ENCODE data around the gene SLC30A9. TPM values are rescaled to one million over a fixed set of nuclear protein-coding genes. Genes with fewer than 3 reads are reported as not detected.
A peak's percentile ranks its signal among the peaks of the same experiment; 100 is the strongest.

SLC30A9 gene
- total and polyA plus RNA-seq, 7 donors, result 10.9 to 38.8 (median 32.6) TPM

GRCh38 chr4:42008011-42008786, 17.9 kb downstream of the SLC30A9 start:
- peaks cover 3 to 31% of the 10 kb centered on the region in 2 donors for H3K36me3 ChIP-seq (ENCODE audit: insufficient read depth in 1 of 2, low read depth in 1 of 2)
- TF ChIP-seq CTCF (IDR thresholded peaks at IDR 0.05), result no peak
- no peaks in the 10 kb centered on the region for H3K4me1 ChIP-seq
- ATAC-seq, result peak in 1 of 4 donors; percentile 44
- intact Hi-C loops (cut with DNase I), result no loop called here
- no peaks in the 10 kb centered on the region for H3K27me3 ChIP-seq (ENCODE audit: insufficient read depth in 3 of 3, low read length in 2 of 3)
- WGBS, 3 donors, result 52 to 65% (median 63%) methylated on average over 3 of the region's 3 CpGs
- no peak overlapping the region for H3K27ac ChIP-seq
- no peak overlapping the region for H3K4me3 ChIP-seq
- H3K9me3 ChIP-seq, result no peaks in the 10 kb centered on the region
- DNase-seq, result no peak

DNA sequence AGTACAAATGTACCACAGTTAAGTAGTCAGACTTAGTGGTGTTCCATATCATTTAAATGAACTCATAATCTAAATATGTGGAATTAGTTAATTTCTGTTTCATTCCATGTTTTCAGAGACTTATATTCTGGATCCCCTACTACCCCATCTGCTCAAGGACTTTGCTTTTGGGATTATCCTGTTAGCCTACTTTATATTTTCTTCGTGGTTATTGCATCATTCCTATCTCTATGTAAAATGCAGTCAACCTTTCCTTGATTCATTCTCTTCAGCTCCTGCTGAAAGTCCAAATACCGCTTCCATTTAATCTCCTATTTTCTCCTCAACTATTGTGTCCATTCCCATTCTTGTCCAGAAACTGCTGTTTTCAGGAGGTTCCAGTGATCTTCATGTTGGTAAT, 25.1 kb downstream of the SLC30A9 start:
- H3K9me3 ChIP-seq, result no peaks in the 10 kb centered on the region
- ATAC-seq, result no peak
- no peak overlapping the region for H3K27ac ChIP-seq
- H3K36me3 ChIP-seq (ENCODE audit: insufficient read depth in 1 of 2, low read depth in 1 of 2), result peaks cover 0 to 12% of the 10 kb centered on the region in 2 donors
- H3K27me3 ChIP-seq (ENCODE audit: insufficient read depth in 3 of 3, low read length in 2 of 3), result no peaks in the 10 kb centered on the region
- WGBS, 3 donors, result 79 to 90% (median 88%) methylated on average over 2 of the region's 2 CpGs
- intact Hi-C loops (cut with DNase I), result no loop called here
- TF ChIP-seq CTCF (IDR thresholded peaks at IDR 0.05), result no peak
- H3K4me3 ChIP-seq, result no peak overlapping the region
- no peak for DNase-seq
- peaks cover 3% of the 10 kb centered on the region for H3K4me1 ChIP-seq

DNA sequence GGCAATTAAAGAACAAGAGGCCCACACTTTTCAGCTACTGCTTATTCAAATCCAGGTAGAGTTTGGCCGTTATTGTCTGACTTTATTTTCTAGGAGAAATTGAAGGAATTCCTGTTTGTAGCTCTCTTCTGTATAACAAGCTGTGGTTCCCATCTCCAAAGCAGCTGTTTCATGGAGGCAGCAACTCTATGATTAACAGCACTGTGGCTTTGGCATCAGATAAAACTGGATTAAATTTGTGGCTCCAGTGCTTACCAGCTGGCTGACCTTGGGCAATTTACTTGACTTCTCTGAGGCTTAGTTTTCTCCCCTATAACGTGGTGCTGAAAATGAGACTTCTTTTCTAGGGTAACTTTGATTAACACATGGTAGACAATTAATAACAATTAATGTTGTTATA, 28.1 kb downstream of the SLC30A9 start:
- Histone ChIP-seq H3K27me3 (ENCODE audit: insufficient read depth in 3 of 3, low read length in 2 of 3) (no peaks in the 10 kb centered on the region), H3K9me3 (no peaks in the 10 kb centered on the region), H3K4me1 (peaks cover 3% of the 10 kb centered on the region), H3K4me3 (no peak overlapping the region), H3K27ac (no peak overlapping the region), H3K36me3 (ENCODE audit: insufficient read depth in 1 of 2, low read depth in 1 of 2) (peaks cover 0 to 30% of the 10 kb centered on the region in 2 donors)
- DNase-seq (no peak), ATAC-seq (peak in 3 of 4 donors; percentile 54 to 63 (median 56))
- 34 to 49% (median 36%) methylated on average over 2 of the region's 2 CpGs for WGBS, 3 donors
- intact Hi-C loops (cut with DNase I), result no loop called here
- TF ChIP-seq CTCF (IDR thresholded peaks at IDR 0.05), result no peak

- Histone ChIP-seq H3K27me3 (ENCODE audit: insufficient read depth in 3 of 3, low read length in 2 of 3) (no peaks in the 10 kb centered on the region), H3K36me3 (ENCODE audit: insufficient read depth in 1 of 2, low read depth in 1 of 2) (peaks cover 0 to 44% of the 10 kb centered on the region in 2 donors), H3K4me1 (no peaks in the 10 kb centered on the region), H3K4me3 (no peak overlapping the region), H3K9me3 (no peaks in the 10 kb centered on the region), H3K27ac (no peak overlapping the region)
- 37 to 69% (median 55%) methylated on average over 1 of the region's 1 CpG for WGBS, 3 donors
- no peak for ATAC-seq
- no peak for TF ChIP-seq CTCF (IDR thresholded peaks at IDR 0.05)
- intact Hi-C loops (cut with DNase I), result no loop called here
- DNase-seq, result no peak
These were observed 58.1 kb downstream of the SLC30A9 start for GRCh38 chr4:42048394-42048793.
